GM19463 (cell line): ENCODE data around the gene EMD.

Experiments used
- ATAC-seq: cut with Tn5 transposase; IDR thresholded peaks from one replicate; pipeline ENCODE4 v1.9.1; 2021; ENCODE audit warnings: mild to moderate bottlenecking, moderate library complexity; ENCODE audit not compliant: unreplicated experiment

Gene EMD

GRCh38 chrX:154355094-154355775 lies 23.9 kb upstream of the EMD start:
- no peak for ATAC-seq

- ATAC-seq: no peak
These were observed 23.3 kb upstream of the EMD start for GRCh38 chrX:154355776-154356140.

- no peak for ATAC-seq
These were observed 22.5 kb upstream of the EMD start for GRCh38 chrX:154356596-154356995.

GRCh38 chrX:154357205-154357604 lies 21.9 kb upstream of the EMD start:
- ATAC-seq: no peak

GRCh38 chrX:154358011-154358410 lies 21.1 kb upstream of the EMD start:
- ATAC-seq: no peak

- no peak for ATAC-seq
These were observed 20.3 kb upstream of the EMD start for GRCh38 chrX:154358829-154359228.

GRCh38 chrX:154359362-154360154 lies 19.5 kb upstream of the EMD start:
- ATAC-seq: no peak

GRCh38 chrX:154360155-154360713 lies 18.9 kb upstream of the EMD start:
- no peak for ATAC-seq

- ATAC-seq: no peak
These were observed 16.9 kb upstream of the EMD start for GRCh38 chrX:154362085-154362742.

GRCh38 chrX:154363706-154364439 lies 15.2 kb upstream of the EMD start:
- no peak for ATAC-seq

- no peak for ATAC-seq
These were observed 14.0 kb upstream of the EMD start for GRCh38 chrX:154365052-154365600.

GRCh38 chrX:154365997-154366665 lies 13.0 kb upstream of the EMD start:
- ATAC-seq: no peak

GRCh38 chrX:154366666-154367055 lies 12.4 kb upstream of the EMD start:
- ATAC-seq: no peak

GRCh38 chrX:154367474-154368308 lies 11.4 kb upstream of the EMD start:
- no peak for ATAC-seq

GRCh38 chrX:154368630-154369448 lies 10.3 kb upstream of the EMD start:
- ATAC-seq: peak; percentile 34

- no peak for ATAC-seq
These were observed 9.4 kb upstream of the EMD start for GRCh38 chrX:154369449-154370299.

GRCh38 chrX:154370300-154371016 lies 8.6 kb upstream of the EMD start:
- no peak for ATAC-seq
